ENCODE results near the gene SREK1.
"Not testable (repeated sequence)": the region's sequence is repeated elsewhere in the genome, so short reads cannot be mapped to it uniquely, and the experiment has no call there.

The SREK1 gene

GRCh38 chr5:66130493-66130892 lies 13.6 kb upstream of the SREK1 start:
- no peak for TF ChIP-seq CTCF (IDR thresholded peaks at IDR 0.05; ENCODE audit: insufficient read depth, missing control alignments)
- FAIRE-seq (no peak), DNase-seq (ENCODE audit: insufficient read length, low spot score) (no peak)

- DNase-seq (ENCODE audit: insufficient read length, low spot score) (no peak), FAIRE-seq (no peak)
- no peak for TF ChIP-seq CTCF (IDR thresholded peaks at IDR 0.05; ENCODE audit: insufficient read depth, missing control alignments)
Measured at GRCh38 chr5:66134407-66134861, 9.7 kb upstream of the SREK1 start.

GRCh38 chr5:66136053-66136452 lies 8.0 kb upstream of the SREK1 start:
- DNase-seq (ENCODE audit: insufficient read length, low spot score) (no peak), FAIRE-seq (no peak)
- TF ChIP-seq CTCF (IDR thresholded peaks at IDR 0.05; ENCODE audit: insufficient read depth, missing control alignments) = no peak

GRCh38 chr5:66136944-66137343 lies 7.2 kb upstream of the SREK1 start:
- not testable (repeated sequence) for DNase-seq (ENCODE audit: insufficient read length, low spot score); FAIRE-seq

GRCh38 chr5:66138637-66139317 lies 5.3 kb upstream of the SREK1 start:
- no peak for FAIRE-seq

GRCh38 chr5:66139318-66139712 lies 4.8 kb upstream of the SREK1 start:
- TF ChIP-seq CTCF (IDR thresholded peaks at IDR 0.05; ENCODE audit: insufficient read depth, missing control alignments) = no peak
- no peak for DNase-seq (ENCODE audit: insufficient read length, low spot score)
- FAIRE-seq = no peak

More at GRCh38 chr5:66138637-66139317, 5.3 kb upstream of the SREK1 start:
- no peak for DNase-seq (ENCODE audit: insufficient read length, low spot score)
- no peak for TF ChIP-seq CTCF (IDR thresholded peaks at IDR 0.05; ENCODE audit: insufficient read depth, missing control alignments)

GRCh38 chr5:66142417-66142816 lies 1.7 kb upstream of the SREK1 start:
- no peak for TF ChIP-seq CTCF (IDR thresholded peaks at IDR 0.05; ENCODE audit: insufficient read depth, missing control alignments)
- no peak for DNase-seq (ENCODE audit: insufficient read length, low spot score)
- FAIRE-seq = no peak

Data from D721Med (cell line).